Measurements from ENCODE around the gene SNUPN. TPM values are rescaled to one million over a fixed set of nuclear protein-coding genes. Genes with fewer than 3 reads are reported as not detected.

Gene SNUPN
- 24.1 TPM for total RNA-seq

DNA sequence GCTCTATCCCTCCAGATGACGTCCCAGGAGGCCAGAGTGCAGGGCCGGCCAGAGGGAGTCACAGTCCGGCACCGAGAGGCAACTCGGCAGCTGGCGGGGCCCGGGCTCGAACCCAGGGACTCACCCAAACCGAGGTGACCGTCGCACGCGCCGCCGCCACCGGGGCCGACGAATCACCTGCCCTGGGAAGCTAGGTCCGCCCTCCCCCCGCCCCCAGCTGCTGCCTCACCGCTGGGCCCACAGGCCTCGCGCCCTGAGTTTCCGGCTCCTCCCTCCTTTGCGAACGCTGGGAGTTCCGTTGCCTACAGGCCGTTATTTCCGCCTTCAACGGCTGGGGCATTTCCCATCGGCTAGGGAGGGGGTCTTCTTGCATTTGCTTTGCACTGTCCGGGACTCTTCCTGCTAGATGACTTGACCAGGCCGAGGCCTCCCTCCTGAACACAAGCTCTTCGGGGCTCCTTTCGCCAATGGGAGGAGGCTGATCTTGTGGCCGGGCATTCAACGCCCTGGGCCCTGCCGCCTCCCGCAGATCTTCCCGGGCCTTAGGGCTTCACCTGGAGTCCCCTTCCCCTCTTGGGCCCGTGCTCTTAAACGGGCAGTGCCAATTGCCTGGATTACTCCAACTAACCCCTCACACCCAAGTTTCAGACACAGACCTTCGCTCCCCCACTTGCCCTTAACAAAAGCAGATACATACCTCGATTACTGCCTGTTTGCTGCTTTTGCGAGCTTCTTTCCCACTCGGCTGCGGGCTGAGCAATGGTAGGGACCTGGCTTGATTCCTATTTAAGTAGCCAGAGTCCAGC lies at the start of gene SNUPN:
TSS of gene SNUPN (minus strand) at position 184 of the 806 bp plus-strand sequence. CDS start 4,674 bp downstream, outside the sequence.
- DNase-seq (ENCODE audit: low spot score in 2 of 2) = peak; percentile 92 to 97
- no peak for FAIRE-seq

DNA sequence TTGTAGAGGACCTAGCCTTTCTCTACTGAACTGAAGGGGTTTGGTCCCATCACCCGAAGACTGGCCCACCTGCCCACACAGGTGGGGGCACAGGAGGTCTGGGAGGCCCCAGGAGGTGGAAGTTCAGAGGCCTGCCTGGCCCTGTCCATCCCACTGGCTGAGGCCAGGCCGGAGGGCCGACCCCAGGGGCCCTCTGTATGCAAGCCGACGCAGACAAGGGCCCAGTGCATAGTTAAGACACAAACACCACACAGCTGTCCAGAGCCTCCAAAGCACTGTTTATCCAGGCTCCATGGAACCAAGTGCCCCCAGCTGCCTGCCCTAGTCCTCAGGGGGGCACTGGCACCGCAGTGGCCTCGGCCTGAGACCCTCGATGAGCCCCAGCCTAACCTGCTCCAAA lies 48.8 kb upstream of the SNUPN start:
- FAIRE-seq (no peak), DNase-seq (ENCODE audit: low spot score in 2 of 2) (no peak)

DNA sequence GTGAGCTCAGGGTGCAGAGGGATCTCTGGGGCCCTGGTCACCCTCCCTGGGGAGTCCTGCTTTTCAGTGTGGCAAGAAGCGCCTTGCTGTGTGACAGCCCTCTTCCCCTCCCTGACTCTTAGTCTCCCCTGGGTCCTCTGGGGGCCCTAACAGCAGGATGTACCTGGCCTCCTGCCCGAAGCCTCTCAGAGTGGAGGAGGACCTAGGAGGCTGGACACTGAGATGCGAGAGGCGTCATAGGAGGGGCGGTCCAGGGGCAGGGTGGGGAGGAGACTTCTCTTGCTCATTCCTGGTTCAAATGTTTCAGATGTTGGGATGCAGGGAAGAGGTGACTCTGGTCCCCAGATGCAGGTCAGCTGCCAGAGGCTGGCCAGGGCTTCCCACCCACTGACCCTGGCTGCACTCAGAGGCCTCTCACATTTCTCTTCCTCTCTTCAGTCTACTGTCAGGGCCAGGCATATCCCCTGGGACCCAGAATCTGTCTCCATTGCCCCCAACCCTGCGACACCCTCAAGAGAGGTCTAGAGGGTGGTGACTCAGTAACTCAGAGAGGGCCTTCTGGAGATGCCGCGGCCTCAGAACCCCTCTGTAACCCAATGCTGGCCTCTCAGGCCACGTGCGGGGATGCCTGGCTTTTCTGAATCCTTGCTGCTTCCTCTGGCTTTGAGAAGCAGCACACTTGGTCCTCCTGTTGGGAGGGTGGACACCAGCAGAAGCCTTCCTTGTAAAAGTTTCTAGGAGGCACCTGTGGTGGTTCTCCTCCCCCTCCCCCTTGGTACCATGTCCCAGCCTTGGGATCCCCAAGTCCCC lies 48.1 kb upstream of the SNUPN start:
- DNase-seq (ENCODE audit: low spot score in 2 of 2) = no peak

DNA sequence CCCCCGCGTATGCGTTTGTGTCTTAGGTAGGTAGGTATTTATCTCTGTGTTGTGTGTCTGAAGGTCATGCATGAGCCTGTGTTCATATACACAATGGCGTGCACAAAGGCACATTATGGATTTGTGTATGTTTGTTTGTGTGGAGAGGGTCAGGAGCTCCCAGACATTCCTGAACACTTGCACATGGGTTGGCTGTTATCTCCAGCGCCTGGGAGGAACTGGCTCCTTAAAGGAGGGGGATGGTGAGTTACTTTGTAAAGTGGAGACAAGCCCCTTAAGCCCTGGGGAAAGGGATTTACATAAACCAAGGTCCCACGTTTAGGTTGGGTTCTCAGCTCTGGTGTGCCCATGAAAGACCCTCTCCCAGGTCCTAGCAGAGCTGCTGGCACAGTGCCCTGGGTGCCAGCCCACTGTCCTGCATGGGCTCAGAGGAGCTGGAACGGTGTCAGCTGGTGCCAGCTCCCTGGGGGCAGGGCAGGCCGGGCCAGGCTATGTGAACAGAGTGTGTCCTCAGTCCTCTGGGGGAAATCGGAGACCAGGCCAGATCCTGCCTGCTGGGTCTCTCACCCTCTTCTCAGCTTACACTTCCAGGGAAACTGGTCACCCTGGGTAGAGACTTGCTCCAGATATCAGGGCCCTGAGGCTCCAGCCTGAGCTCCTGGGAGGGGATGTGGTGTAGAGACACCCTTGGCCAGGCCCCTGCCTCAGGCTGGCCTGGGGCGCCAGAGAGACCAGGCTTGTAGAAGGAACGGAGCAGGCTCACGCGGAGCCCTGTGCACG lies 47.3 kb upstream of the SNUPN start:
- FAIRE-seq (no peak), DNase-seq (ENCODE audit: low spot score in 2 of 2) (no peak)

More for the DNA sequence above, 48.1 kb upstream of the SNUPN start:
- FAIRE-seq = no peak

DNA sequence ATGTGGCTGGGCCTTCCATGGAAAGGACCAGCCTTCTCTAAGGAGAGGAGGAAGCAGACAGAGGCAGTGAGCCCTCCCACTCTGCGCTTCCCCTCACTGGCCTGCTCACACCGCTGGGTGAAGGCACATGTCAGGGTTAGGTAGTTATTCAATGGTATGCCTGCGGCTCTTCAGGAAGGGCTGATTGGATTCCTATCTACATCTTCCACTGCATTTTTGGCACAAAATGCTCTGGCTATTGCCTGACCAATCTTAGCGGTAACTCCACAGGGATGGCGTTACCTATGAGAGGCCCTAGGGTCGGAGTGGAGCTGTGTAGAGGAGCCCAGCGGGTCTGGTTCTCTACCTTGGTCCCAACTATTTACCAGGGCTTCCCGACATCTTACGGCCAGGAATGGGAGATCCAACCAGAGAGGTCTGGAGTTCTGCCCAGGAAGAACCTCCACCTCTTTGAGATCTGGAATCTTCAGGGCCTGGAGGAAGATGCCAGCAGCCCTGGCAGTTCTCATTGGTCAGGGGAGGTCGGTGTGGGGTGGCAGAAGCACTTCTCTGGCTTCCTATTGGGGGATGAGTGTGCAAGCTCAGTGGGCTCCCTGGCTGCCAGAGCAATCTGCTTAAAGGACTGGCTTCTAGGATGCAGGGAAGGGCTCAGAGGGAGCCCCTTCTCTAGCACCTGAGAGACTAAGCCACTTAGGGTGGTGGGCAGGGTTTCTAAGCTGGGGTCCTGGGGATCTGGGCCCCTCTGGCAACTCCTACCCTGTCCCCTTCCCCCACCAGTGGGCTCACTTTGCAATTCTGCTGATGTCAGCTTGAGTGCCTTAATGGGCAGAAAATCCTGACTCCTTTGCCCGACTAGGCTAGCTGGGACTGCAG lies 46.4 kb upstream of the SNUPN start:
- FAIRE-seq (no peak), DNase-seq (ENCODE audit: low spot score in 2 of 2) (no peak)

- no peak for FAIRE-seq
These were observed 44.3 kb upstream of the SNUPN start for GRCh38 chr15:75669879-75670212.

GRCh38 chr15:75669191-75669878 lies 43.8 kb upstream of the SNUPN start:
- DNase-seq (ENCODE audit: low spot score in 2 of 2) (no peak), FAIRE-seq (no peak)

More at GRCh38 chr15:75669879-75670212, 44.3 kb upstream of the SNUPN start:
- DNase-seq (ENCODE audit: low spot score in 2 of 2) = no peak

- FAIRE-seq (no peak), DNase-seq (ENCODE audit: low spot score in 2 of 2) (no peak)
These were observed 41.4 kb upstream of the SNUPN start for GRCh38 chr15:75666823-75667501.

GRCh38 chr15:75663931-75664421 lies 38.5 kb upstream of the SNUPN start:
- DNase-seq (ENCODE audit: low spot score in 2 of 2) = no peak
- no peak for FAIRE-seq

GRCh38 chr15:75662823-75663519 lies 37.4 kb upstream of the SNUPN start:
- no peak for FAIRE-seq
- DNase-seq (ENCODE audit: low spot score in 2 of 2) = no peak

- FAIRE-seq = no peak
- DNase-seq (ENCODE audit: low spot score in 2 of 2) = no peak
These were observed 36.2 kb upstream of the SNUPN start for GRCh38 chr15:75661756-75662140.

- FAIRE-seq (no peak), DNase-seq (ENCODE audit: low spot score in 2 of 2) (no peak)
These were observed 35.7 kb upstream of the SNUPN start for GRCh38 chr15:75661100-75661755.

GRCh38 chr15:75659928-75660645 lies 34.6 kb upstream of the SNUPN start:
- no peak for FAIRE-seq
- DNase-seq (ENCODE audit: low spot score in 2 of 2) = no peak

DNA sequence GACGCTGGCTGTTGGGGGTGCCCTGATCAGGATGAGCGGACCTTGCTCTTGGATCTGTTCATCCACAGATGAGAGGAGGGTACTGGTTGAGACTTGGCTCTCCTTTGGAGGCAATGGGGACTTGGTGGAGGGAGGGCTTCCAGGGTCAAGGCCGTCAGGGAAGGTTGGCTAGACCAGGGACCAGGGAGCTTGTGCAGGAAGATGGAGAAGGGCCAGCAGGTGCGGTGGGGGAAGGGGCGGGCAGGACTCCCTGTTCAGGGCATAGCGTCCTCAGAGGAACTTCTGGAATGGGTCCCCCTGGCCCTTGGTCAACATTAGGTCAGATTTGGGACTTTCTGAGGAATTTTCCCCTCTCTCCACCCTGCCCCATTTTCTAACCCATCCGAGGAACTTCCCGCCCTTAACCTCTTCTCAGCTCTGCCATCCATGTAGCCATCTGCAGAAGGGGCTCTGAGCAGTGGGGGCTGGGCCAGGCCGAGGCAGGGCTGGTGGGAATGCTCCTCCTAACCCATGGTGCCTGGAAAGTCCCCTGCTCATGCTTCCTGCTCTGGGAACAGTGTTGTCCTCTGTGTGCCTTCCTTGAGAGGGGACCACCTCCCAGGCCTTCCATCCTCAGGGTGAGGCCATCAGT lies 33.7 kb upstream of the SNUPN start:
- FAIRE-seq (no peak), DNase-seq (ENCODE audit: low spot score in 2 of 2) (no peak)

DNA sequence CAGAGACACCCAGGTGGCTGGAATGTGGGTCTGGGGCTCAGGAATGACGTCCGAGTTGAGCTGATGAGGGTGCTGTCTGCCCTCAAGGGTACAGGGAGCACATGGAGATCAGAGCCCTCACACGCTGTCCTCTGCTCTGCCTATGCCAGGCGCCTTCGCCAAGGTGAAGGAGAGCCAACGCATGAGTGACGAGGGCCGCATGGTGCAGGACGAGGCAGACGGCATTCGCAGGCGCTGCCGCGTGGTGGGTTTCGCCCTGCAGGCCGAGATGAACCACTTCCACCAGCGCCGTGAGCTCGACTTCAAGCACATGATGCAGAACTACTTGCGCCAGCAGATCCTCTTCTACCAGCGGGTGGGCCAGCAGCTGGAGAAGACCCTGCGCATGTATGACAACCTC lies 31.3 kb upstream of the SNUPN start:
- FAIRE-seq = no peak
- no peak for DNase-seq (ENCODE audit: low spot score in 2 of 2)

GRCh38 chr15:75656331-75656730 lies 30.8 kb upstream of the SNUPN start:
- no peak for FAIRE-seq

More at GRCh38 chr15:75656331-75656730, 30.8 kb upstream of the SNUPN start:
- no peak for DNase-seq (ENCODE audit: low spot score in 2 of 2)
